GM12878 (cell line): ENCODE results near the gene FN3K. TPM values are rescaled to one million over a fixed set of nuclear protein-coding genes. Genes with fewer than 3 reads are reported as not detected.
A peak's percentile ranks its signal among the peaks of the same experiment; 100 is the strongest.

Experiments
- ATF3 ChIP-seq: IDR thresholded peaks from 2 replicates; pipeline ENCODE4 v1.6.1; 2011; ENCODE audit warnings: low read depth, mild to moderate bottlenecking, low read length, moderate library complexity, borderline replicate concordance; ENCODE audit errors: extremely low read depth
- CBX5 ChIP-seq: sonication (generic); IDR thresholded peaks from 2 replicates; pipeline ENCODE4 v1.6.1; 2016; ENCODE audit warnings: low read depth, moderate library complexity, mild to moderate bottlenecking, inconsistent platforms
- CREM ChIP-seq: IDR thresholded peaks from 2 replicates; pipeline ENCODE4 v1.6.1; 2014; ENCODE audit warnings: antibody characterized with exemption, low read depth
- E2F4 ChIP-seq: IDR thresholded peaks from 2 replicates; pipeline ENCODE4 v1.6.1; 2012; ENCODE audit warnings: low read depth, low read length, improper control_type of control experiment
- ESRRA ChIP-seq: IDR thresholded peaks from 2 replicates; pipeline ENCODE4 v1.6.1; 2012; ENCODE audit warnings: mild to moderate bottlenecking, low read length, improper control_type of control experiment
- IKZF2 ChIP-seq, 2 experiments: fragments of 450-650 bp; IDR thresholded peaks; 2 replicates each; pipeline ENCODE4 v1.6.1; 2017; ENCODE audit warnings: mild to moderate bottlenecking in 2 of 2, moderate library complexity in 2 of 2
- KAT2A ChIP-seq: conservative IDR thresholded peaks from 2 replicates; pipeline ENCODE4 v1.6.1; 2011; ENCODE audit warnings: low read depth, low read length; ENCODE audit not compliant: control insufficient read depth
- LARP7 ChIP-seq: fragments of 450-650 bp; IDR thresholded peaks from 2 replicates; pipeline ENCODE4 v1.6.1; 2017; ENCODE audit warnings: mild to moderate bottlenecking
- MTA2 ChIP-seq: fragments of 450-650 bp; IDR thresholded peaks from 2 replicates; pipeline ENCODE4 v1.6.1; 2016; ENCODE audit warnings: low read depth, mild to moderate bottlenecking, moderate library complexity
- MTA3 ChIP-seq: IDR thresholded peaks from 2 replicates; pipeline ENCODE4 v1.6.1; 2012; ENCODE audit warnings: low read length, inconsistent platforms, borderline replicate concordance
- NFXL1 ChIP-seq: fragments of 450-650 bp; IDR thresholded peaks from 2 replicates; pipeline ENCODE4 v1.6.1; 2017; ENCODE audit warnings: antibody characterized with exemption, mild to moderate bottlenecking, borderline replicate concordance
- PKNOX1 ChIP-seq: fragments of 450-650 bp; IDR thresholded peaks from 2 replicates; pipeline ENCODE4 v1.6.1; 2016; ENCODE audit warnings: mild to moderate bottlenecking
- SPI1 ChIP-seq: IDR thresholded peaks from 2 replicates; pipeline ENCODE4 v1.6.1; 2011; ENCODE audit warnings: low read depth, mild to moderate bottlenecking, low read length, moderate library complexity, borderline replicate concordance; ENCODE audit not compliant: insufficient read depth
- SREBF1 ChIP-seq: IDR thresholded peaks from 2 replicates; pipeline ENCODE4 v1.6.1; 2012; ENCODE audit warnings: mild to moderate bottlenecking, low read length
- STAT1 ChIP-seq: fragments of 450-650 bp; conservative IDR thresholded peaks from 2 replicates; pipeline ENCODE4 v1.6.1; 2014; ENCODE audit warnings: antibody characterized with exemption, mild to moderate bottlenecking
- TARDBP ChIP-seq: IDR thresholded peaks from 2 replicates; pipeline ENCODE4 v1.6.1; 2016; ENCODE audit warnings: borderline replicate concordance
- WRNIP1 ChIP-seq: IDR thresholded peaks from 2 replicates; pipeline ENCODE4 v1.6.1; 2011; ENCODE audit warnings: low read depth, low read length, improper control_type of control experiment, borderline replicate concordance
- ZBTB11 ChIP-seq: fragments of 450-650 bp; formaldehyde crosslinking; IDR thresholded peaks from 2 replicates; pipeline ENCODE4 v1.5.0; 2022; ENCODE audit warnings: mild to moderate bottlenecking, missing genetic modification characterization
- ZBTB40 ChIP-seq: fragments of 450-650 bp; IDR thresholded peaks from 2 replicates; pipeline ENCODE4 v1.6.1; 2016; ENCODE audit warnings: mild to moderate bottlenecking, moderate library complexity, borderline replicate concordance
- ZNF384 ChIP-seq: IDR thresholded peaks from 2 replicates; pipeline ENCODE4 v1.6.1; 2012; ENCODE audit warnings: low read depth, mild to moderate bottlenecking, low read length, improper control_type of control experiment, borderline replicate concordance
- ZNF622 ChIP-seq: fragments of 450-650 bp; IDR thresholded peaks from 2 replicates; pipeline ENCODE4 v1.6.1; 2017; ENCODE audit warnings: mild to moderate bottlenecking, inconsistent platforms
- ZZZ3 ChIP-seq: IDR thresholded peaks from 2 replicates; pipeline ENCODE4 v1.6.1; 2011; ENCODE audit warnings: low read depth; ENCODE audit not compliant: control insufficient read depth, insufficient read length
- polyA plus RNA-seq, 11 experiments: library from polyadenylated mRNA; depleted of rRNA in 4 of 11; unstranded in 6 of 11; stranded (reverse) in 5 of 11; fragments of >200 nt; fragmentation: Nextera tagmentation in 4 of 11; fragmentation: Illumina TruSeq in 1 of 11; extraction: Ambion mirVana in 4 of 11; extraction: Trizol in 1 of 11; gene quantifications; 1 replicate in 1 of 11; 2 replicates in 10 of 11; pipeline versions ENCODE4 v1.2.1 to v1.2.3, GENCODE V29; 2011 to 2016; ENCODE audit warnings: inconsistent platforms in 2 of 11, missing spikeins in 2 of 11, low read depth in 1 of 11
- total RNA-seq, 4 experiments: library from RNA; depleted of rRNA in 3 of 4; stranded (reverse); fragments of >200 nt in 3 of 4; fragmentation: Illumina TruSeq in 1 of 4; extraction: Trizol in 1 of 4; gene quantifications; 2 replicates each; pipeline versions ENCODE4 v1.2.1 to v1.2.3, GENCODE V29; 2013 to 2021

Gene FN3K
- total and polyA plus RNA-seq, 10 of the 15 experiments (the other 5 are each of a cell fraction or from before 2014, with no cell fraction given), result 0.08 to 0.51 (median 0.17) TPM; not detected in 7

- TF ChIP-seq ZBTB11 (no peak), TARDBP (no peak), ZNF622 (no peak), SPI1 (no peak), STAT1 (0 out of 2 replicates have a peak, but pooled peaks have one; percentile 54), MTA2 (no peak), E2F4 (no peak), ZZZ3 (no peak), SREBF1 (no peak), ATF3 (no peak), ZBTB40 (no peak), LARP7 (0 out of 2 replicates have a peak, but pooled peaks have one; percentile 10), IKZF2 (IDR thresholded peaks at IDR 0.05) (no peak), PKNOX1 (no peak), ZNF384 (no peak), WRNIP1 (no peak), NFXL1 (no peak), MTA3 (no peak), CBX5 (no peak), ESRRA (no peak), CREM (no peak), KAT2A (no peak)
Measured at GRCh38 chr17:82781894-82782274, 46.5 kb downstream of the FN3K start (continued).
